Hematopoietic multipotent progenitor cell treated with erythropoietin and hydrocortisone succinate and interleukin-3 and kit ligand, for 8 days (in vitro differentiated cells): Measurements from ENCODE around the gene SLC8A2.
A peak's percentile ranks its signal among the peaks of the same experiment; 100 is the strongest.

Source experiments
- DNase-seq: peaks from one replicate; pipeline ENCODE4 v3.0.0-alpha.2; 2015

The SLC8A2 gene, protein sequence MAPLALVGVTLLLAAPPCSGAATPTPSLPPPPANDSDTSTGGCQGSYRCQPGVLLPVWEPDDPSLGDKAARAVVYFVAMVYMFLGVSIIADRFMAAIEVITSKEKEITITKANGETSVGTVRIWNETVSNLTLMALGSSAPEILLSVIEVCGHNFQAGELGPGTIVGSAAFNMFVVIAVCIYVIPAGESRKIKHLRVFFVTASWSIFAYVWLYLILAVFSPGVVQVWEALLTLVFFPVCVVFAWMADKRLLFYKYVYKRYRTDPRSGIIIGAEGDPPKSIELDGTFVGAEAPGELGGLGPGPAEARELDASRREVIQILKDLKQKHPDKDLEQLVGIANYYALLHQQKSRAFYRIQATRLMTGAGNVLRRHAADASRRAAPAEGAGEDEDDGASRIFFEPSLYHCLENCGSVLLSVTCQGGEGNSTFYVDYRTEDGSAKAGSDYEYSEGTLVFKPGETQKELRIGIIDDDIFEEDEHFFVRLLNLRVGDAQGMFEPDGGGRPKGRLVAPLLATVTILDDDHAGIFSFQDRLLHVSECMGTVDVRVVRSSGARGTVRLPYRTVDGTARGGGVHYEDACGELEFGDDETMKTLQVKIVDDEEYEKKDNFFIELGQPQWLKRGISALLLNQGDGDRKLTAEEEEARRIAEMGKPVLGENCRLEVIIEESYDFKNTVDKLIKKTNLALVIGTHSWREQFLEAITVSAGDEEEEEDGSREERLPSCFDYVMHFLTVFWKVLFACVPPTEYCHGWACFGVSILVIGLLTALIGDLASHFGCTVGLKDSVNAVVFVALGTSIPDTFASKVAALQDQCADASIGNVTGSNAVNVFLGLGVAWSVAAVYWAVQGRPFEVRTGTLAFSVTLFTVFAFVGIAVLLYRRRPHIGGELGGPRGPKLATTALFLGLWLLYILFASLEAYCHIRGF

GRCh38 chr19:47471733-47472457, at the start of gene SLC8A2:
TSS of gene SLC8A2 (minus strand) at chr19:47471893. CDS start at chr19:47466403, 5,490 bp downstream.
- DNase-seq: peak; percentile 62

DNA sequence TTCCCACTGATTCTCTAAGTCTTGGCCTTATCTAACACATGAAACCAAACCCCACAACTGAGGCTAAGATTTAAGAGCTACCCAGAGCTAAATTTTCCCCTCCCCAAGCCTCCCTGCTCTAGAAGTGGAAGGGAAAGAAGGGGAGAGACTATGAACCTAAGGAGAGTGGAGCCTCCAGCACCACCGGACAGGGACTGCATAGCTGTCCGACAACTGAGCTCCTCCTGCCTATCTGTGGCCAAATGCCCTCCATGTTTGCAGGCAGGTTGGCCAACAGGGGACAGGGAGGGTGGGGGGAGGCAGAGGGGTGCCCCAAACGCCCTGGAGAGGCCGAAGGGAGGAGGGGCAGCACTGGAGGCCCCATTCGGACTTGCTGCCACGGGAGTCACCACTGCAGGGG, 49.1 kb upstream of the SLC8A2 start:
- no peak for DNase-seq

DNA sequence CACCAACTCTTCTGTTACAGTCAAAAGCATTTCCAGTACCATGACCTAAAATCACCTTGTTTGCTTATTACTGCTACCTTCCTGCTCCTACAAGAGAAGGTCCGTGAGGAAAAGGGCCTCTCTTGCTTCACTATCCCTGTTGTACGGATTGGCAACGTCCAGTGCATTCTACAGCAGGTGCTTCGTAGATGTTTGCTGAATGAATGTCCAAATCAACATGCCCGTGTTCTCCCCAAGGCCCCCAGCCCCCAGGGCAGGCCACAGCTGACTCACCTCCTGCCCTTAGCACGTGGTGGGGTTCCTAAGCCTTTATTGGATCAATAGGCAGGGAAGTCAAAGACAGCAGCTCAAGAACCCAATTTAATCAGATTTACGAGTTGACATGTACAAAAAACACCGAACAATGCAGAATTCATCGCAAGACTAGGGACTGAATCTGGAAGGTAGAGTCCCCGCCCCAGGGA, 48.7 kb upstream of the SLC8A2 start:
- DNase-seq: no peak

DNA sequence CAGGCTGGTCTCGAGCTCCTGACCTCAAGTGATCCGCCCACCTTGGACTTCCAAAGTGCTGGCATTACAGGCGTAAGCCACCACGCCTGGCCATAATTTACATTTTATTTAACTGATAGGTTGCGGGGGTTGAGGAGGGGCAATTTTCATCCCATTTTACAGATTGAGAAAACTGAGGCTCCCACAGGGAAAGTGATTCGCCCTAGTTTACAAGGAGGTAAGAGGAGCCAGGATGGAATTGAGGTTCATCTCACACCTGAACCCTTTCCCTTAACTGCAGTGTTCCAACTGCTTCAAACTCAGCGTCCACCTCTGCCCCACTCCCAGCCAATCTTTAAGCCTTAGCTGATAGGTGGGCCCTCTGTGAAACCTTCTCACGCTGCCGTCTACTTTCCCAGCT, 47.2 kb upstream of the SLC8A2 start:
- DNase-seq: no peak

- peak; percentile 41 for DNase-seq
Observed at GRCh38 chr19:47518139-47518538, 46.4 kb upstream of the SLC8A2 start.

- peak; percentile 100 for DNase-seq
Observed at GRCh38 chr19:47514869-47515588, 43.3 kb upstream of the SLC8A2 start, which contains the start of gene NAPA. TSS of gene NAPA (minus strand) at chr19:47515063. CDS start at chr19:47514940, 123 bp downstream.

DNA sequence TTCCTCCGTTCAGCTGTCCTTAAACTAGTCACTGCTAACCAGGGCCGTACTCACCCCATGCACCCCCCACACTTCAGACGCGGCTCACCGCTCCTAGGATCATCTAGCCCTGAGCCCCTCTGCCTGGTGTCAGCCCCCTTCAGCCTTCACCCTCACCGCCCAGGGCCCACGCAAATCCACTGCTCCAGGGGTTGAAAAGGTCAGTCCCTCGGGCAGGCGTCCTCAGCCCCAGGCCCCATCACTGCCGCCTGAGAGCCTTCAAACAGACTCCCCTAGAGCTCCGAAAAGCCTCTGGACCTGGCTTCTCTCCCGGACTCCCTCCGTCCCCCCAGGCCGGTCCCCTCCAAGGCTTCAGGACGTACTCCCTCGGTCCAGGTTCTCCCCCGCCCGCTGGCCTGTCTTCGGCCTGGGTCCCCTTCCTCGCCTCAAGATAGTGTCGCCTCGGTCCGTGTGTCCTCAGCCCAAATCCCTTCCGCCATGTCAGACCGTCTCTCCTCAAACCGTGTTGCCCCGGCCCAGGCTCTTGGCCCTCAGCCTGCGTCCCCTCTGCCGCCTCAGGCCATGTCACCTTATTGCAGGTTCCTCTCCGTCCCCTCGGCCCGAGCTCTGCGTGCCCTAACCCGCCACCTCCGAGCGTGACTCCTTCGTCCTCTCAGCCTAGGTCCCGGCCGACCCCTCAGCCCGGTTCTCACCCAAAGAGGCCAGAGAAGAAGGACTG, 42.6 kb upstream of the SLC8A2 start:
- DNase-seq: no peak

DNA sequence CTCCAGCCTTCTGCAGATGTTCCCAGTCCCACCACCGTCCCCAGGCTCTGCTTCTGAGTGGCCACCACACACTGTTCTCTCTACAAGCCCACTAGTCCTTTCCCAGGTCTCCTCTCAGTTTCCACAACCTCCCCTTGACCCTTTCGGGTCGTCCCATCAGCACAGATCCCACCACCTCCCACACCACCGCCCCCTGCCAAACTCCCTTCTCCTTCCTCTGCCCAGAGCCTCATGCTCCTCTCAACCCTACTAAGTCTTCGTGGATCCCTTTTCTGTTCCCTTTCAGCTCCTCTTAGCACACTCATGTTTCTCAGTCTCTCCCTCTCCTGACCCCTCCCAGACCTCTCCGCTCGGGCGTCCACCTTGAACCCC, 41.2 kb upstream of the SLC8A2 start:
- no peak for DNase-seq

GRCh38 chr19:47512183-47512947, 40.7 kb upstream of the SLC8A2 start:
- DNase-seq: peak; percentile 51

- DNase-seq: no peak
Observed at GRCh38 chr19:47511681-47512080, 40.0 kb upstream of the SLC8A2 start.

DNA sequence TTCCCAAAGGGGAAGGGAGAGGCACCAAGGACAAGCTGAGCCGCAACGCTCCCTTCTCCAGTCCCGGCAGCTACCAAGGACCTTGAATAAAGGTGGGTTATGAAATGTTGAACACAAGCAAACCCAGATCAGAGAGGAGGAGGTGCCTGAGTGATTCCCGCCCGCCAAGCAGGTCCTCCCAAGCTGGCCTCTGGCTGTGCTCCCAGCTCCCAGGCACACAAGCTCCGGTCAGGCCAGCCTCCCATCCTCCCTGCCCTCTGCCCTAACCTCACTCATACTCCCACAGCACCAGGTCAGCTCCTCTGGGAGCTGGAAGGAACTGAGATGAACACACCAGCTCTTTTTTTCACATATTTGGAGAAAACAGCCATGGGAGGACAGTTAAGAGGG, 39.4 kb upstream of the SLC8A2 start:
- DNase-seq: no peak

DNA sequence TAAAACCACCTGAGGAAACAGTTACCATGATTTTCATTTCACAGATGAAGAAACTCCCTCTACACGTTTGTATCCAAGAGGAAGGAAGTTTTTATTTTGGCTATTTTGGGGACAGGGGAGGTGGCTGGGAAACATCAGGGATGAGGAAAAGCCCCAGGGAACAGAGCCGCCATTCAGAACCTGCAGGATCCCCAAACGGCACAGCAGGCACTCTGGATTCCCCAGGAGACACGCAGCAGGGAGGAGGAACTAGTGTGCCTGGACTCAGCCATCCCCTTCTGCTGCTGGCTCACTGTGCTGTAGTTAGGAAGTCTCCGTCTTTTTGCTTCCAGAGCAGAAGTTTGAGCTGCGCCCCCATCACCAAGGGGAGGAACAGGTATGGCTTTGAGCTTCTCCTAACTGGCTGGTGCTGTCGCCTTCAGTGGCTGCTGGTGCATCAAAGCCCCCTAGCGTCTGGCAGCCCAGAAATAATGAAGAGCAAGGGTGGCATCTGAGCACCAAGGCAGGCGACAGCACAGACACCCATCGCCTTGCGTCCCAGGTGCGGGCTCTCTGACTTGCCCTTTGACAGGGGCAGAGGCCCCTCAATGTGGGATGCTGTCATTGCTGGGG, 38.9 kb upstream of the SLC8A2 start:
- DNase-seq: no peak

DNA sequence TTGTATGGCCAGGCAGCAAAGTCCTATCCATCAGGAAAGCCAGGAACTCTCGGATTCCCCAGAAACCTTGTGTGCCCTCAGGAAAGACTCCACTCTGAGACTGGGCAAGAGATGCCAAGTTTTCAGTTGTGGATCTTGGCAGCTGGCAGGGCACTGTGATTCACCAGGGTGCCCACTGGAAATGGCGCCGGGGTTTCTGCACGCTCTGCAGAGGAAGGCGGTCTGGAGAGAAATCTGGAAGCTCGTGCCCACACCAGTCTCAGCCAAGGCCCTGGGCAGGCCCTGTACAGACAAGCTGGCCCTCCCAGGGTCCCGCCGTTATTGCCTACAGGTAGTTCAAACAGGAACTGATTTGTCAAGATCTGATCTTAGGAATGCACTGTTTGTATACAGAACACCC, 38.3 kb upstream of the SLC8A2 start:
- no peak for DNase-seq

- DNase-seq: no peak
Observed at GRCh38 chr19:47509170-47509847, 37.6 kb upstream of the SLC8A2 start.

GRCh38 chr19:47508721-47509120, 37.0 kb upstream of the SLC8A2 start:
- DNase-seq: no peak

GRCh38 chr19:47507924-47508553, 36.3 kb upstream of the SLC8A2 start:
- no peak for DNase-seq

DNA sequence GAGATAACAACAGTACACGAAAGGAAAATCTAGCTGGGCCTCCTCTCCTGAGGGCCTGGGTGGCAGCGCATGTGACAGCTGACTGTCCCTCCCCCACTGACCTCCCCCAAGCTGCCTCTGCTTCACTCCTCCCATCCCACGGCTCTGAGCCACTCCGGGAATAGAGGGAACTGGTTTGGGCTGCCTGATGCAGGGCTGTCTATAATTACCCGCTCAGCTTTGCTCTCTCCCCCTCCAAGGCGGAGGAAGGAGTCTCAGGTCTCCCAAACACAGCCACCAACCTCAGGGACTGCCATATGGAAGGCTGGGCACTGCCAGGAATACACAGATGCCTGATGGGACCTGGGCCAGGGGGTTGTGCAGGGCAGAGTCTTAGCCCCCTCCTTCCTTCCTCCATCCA, 35.3 kb upstream of the SLC8A2 start:
- DNase-seq: no peak

GRCh38 chr19:47506459-47506858, 34.8 kb upstream of the SLC8A2 start:
- DNase-seq: no peak

DNA sequence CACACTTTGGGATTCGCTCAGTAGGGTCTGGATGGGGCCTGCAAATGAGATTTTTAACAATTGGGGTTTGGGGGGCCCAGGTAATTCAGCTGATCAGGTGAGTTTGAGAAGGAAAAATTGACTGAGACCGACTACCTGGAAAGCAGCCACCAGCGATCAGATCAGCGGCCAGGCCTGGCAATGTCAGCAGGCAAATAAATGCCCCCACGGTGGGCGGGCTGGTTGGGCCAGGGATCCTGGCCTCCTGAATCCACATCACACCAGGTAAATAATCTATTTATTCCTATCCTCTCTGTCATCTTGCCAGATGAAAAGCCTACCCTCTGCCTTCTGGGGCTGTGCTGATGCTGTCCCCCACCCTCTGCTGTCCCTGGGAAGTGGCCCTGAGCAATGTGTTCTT, 33.8 kb upstream of the SLC8A2 start:
- no peak for DNase-seq

DNA sequence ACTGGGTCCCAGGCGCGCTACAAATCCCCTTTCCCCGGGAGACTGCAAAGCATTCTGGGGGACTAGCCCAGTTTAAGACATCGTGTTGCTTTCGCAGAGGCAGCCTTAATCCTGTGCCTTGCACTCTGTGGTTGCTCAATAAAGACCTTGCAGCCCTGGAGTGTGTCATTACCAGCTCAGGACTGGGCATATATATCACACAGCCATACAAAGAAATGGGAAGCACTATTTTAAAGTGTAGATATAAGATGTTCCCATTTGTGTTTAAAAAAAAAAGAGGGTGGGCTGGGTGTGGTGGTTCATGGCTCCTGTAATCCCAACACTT, 32.1 kb upstream of the SLC8A2 start:
- no peak for DNase-seq
